GM20431 (cell line): ENCODE data around the gene NAPB.
"Not testable (repeated sequence)": the region's sequence is repeated elsewhere in the genome, so short reads cannot be mapped to it uniquely, and the experiment has no call there.

Experiments
- in situ Hi-C: fragments of 300-500 bp; cut with MseI, MboI; formaldehyde crosslinking; loops from one replicate; pipeline ENCODE4 v1.15.0; 2020; ENCODE audit warnings: low sequenced_read_pairs; ENCODE audit not compliant: unreplicated experiment

The NAPB gene

DNA sequence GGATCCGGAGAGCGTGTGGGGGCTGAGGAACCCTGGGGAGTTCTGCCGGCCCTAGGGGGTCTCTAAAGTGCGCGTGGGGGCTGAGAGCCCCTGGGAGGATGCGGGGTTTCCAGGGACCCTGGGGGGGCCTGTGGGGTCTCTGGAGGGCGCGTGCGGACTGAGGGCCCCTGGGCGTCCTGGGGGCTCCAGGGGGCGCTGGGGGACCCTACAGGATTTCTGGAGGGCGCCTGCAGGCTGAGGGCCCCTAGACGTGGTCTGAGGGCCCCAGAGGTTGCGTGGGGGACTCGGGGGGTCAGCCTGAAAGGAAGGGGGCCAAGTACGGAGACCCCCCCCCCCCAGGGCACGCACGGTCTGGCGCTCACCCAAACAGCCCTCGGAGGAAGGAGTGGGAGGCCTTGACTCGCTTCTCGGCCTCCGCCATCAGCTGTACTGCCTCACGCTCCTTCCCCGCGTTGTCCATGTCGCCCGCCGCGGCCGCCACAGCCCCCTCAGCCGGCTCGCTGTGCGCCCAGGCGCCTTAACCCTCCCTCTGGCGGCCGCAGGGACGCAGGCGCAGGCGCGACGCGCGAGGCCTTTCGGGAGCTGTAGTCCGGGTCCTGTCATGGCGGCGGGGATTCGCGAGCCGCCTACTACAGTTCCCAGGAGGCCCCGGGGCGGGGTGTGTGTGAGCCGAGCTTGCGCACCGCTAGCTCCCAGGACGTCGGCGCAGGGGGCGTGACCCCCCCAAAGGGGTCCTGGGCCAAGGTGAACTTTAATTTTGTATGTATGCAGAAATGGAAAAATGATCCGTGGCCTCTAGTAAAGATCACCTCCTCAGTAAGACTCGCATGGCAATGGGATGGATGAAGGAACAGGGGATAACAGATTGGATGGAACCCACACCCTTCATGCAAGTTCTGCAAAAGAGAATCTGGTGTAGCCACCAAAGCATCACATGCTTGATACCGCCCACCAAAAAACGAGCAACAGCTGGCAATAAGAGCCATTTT lies at the start of gene NAPB:
TSS of gene NAPB (minus strand) at position 546 of the 989 bp plus-strand sequence. CDS start at position 460, 86 bp downstream.
- in situ Hi-C loops, result no loop called here

DNA sequence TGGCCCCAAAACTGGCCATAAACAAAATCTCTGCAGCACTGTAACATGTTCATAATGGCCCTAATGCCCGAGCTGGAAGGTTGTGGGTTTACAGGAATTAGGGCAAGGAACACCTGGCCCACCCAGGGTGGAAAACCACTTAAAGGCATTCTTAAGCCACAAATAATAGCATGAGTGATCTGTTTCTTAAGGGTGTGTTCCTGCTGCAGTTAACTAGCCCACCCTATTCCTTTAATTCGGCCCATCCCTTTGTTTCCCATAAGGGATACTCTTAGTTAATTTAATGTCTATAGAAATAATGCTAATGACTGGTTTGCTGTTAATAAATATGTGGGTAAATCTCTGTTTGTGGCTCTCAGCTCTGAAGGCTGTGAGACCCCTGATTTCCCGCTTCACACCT lies 45.7 kb upstream of the NAPB start:
- in situ Hi-C loops, result not testable (repeated sequence)

DNA sequence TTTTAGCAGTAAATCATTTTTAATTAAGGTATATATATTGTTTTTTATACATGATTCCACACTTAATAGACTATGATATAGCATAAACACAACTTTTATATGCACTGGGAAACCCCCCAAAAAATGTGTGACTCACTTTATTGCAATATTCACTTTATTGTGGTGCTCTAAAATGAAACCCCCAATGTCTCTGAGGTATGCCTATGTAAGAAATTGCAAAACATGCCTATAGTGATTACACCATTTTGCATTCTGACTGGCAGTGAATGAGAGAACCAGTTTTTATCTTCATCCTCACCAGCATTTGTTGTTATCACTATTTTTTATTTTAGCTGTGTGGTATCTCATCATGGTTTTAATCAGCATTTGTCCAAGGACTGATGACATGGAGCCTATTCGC lies 39.9 kb upstream of the NAPB start:
- in situ Hi-C loops, result no loop called here

DNA sequence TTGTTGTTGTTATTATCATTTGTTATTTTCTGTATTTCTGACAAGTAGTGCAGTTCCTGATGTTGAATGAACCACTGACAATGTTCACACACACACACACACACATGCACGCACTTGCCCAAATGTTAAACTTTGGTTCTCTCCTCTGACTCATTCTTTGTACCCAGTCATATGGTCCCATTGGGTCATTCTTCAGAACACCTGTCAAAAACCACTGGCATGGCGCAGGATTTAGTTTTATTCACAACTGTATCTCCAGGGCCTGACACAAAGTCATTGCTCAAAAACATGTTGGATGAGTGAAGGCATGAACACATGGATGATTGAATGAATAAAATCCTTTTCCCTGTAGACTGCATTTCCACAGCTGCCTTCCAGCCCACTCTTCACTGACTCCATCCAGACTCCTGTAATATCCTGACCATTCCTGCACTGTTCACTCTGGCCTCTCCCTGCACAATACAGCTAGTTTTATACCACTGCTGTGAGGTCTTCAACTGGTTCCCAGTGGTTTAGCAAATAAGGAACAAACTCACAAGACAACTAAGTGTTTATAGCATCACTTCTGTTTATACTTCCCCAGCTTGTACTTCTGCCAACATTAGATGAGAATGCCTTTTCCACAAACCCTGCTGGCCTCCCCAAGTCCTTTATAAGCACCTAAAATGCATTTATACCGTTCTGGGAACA lies 38.3 kb upstream of the NAPB start:
- in situ Hi-C loops, result no loop called here

DNA sequence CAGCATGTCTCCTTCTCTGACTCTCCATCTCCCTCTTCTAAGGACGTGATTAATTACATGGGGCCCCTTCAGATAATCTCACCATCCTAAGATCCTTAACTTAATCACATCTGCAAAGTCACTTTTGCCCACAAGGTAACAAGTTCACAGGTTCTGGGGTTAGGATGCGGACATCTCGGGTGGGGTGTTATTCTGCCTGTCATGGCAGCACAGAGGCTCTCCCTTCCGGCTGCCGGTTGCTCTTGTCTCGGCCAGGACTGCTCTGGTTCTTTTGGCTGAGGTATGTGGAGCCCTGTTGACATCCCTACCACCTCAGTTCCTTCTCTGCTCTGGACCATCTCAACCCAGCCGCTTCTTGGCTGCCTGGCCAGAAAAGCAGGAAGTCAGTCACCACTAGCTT lies 35.6 kb upstream of the NAPB start:
- in situ Hi-C loops, result no loop called here

DNA sequence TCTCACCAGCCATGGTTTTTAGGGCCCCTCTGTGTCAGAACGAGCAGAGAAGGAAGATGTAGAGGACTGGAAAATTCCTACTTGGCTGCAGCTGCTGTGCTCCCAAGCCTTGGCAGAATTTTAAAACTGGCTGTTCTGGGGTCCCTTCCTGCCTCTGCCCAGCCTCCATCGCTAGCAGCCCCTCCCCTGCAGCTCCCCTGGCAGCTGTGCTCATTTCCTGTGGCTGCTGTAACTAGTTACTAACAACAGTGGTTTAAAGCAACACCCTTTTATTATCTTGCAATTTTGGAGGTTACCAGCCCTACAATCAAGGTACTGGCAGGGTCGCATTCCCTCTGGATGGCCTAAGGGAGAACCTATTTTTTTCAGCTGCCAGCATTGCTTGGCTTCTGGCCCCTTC lies 35.1 kb upstream of the NAPB start:
- in situ Hi-C loops, result no loop called here

DNA sequence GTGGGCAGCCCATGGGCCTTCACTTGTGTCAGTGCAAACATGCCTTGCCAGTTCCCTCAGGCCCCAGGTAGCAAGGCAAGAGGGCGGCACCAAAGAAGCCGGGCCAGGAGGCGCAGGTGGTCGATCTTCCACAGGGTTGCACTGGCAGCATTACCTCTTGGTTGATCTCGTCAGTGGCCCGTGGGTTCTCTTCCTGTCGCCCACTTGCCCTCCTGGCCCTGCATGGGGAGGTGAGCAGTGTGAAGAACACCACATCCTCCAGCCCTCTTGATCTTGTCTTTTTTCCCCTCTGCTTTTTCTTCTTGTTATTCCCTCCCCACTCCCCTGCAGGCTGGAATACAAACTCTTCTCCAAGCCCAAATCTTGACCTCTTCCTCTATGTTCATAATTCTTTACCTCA lies 34.4 kb upstream of the NAPB start:
- in situ Hi-C loops, result no loop called here

DNA sequence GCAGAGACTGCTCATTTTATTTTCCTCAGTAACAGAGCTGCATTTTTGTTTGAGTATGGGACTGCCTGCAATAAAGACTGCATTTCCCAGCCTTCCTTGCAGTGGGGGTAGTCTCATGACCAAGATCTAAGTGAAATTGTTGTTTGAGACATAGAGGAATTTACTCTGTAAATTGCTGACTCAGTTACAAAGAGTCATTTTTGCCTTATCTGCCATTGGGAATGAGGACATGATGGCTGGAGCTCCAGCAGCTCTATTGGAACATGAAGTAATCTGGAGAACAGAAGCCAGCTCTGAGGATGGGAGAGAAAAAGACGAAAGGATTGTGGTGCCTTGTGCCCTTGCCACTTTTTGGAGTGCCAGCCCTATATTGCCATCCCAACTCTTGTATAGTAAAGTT lies 33.5 kb upstream of the NAPB start:
- in situ Hi-C loops, result no loop called here

DNA sequence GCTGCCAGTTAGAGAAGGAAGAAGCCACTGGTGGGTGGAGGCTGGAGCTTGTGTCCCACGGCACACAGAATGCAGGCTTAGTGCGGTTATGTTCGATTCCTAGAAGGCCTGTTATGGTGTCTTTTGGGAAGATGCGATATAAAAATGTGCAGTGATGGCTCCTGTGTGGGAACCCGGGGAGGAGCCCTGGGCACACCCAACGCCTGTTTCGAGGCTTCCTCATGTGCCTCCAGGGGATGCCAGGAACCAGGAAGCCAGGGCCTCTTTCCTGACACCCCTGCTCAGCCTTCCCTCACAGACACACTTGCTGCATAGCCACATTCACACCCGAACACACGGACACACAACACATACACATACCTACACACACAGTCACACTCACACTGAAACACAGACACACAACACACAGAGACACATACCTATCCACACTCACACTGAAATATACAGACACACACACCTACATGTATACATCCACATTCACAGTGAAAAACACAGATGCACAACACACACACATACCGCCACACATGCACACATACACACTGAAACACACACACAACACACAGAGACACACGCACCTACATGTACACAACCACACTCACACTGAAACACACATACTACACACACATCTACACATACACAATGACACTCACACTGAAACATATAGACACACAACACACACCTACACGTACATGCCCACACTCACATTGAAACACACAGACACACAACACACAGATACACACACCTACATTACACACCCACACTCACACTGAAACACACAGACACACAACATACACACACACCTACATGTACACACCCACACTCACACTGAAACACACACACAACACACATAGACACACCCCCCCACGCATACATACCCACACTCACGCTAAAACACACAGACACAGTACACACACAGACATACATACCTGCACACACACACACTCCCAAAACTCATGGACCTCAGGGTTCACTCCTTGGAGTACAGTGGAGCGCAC lies 32.6 kb upstream of the NAPB start:
- in situ Hi-C loops, result no loop called here

DNA sequence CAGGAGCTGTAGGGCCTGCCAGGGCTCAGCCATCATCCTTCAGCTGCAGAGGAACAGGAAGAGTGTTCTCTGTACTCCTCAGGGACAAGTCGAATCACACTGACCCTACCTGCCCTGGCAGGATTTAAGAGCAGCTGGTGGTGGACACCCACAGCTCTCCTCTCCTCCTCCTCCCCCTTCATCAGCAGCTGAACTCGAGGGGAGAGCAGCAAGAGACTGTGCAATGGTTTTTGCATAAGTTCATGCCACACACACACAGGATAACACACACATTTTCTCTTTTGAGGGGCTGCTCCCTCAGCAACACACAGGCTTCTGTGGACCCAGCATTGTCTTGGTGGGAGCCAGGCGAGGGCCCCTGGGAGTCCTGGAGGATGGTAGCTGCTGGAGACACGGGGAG lies 31.5 kb upstream of the NAPB start, which contains the start of gene CST11:
TSS of gene CST11 (minus strand) at position 101 of the 400 bp plus-strand sequence. CDS start at position 36, 65 bp downstream.
- in situ Hi-C loops, result no loop called here

DNA sequence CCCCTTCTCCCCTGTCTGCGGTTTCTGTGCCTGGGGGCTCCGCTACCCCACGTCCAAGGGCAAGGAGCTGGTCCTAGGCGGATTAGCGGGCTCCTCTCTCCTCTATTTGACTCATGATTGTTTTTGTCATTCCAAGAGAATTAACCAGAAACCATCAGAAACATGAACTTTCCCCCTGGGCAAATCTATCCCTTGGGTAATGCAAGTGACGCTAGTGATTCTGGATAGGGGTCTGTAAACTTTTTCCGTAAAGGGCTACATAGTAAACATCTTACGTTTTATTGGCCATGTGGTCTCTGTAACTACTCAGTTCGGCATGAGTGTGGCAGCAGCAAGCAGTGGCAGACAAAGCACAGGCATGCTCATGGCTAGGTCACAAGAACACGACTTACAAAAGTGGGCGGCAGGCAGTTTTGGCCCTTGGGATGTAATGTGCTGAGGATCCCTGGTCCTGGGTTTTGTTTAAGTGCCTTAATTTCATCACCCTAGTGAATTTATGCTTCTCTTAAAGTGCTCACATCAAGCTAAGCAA lies 30.7 kb upstream of the NAPB start:
- in situ Hi-C loops, result no loop called here

DNA sequence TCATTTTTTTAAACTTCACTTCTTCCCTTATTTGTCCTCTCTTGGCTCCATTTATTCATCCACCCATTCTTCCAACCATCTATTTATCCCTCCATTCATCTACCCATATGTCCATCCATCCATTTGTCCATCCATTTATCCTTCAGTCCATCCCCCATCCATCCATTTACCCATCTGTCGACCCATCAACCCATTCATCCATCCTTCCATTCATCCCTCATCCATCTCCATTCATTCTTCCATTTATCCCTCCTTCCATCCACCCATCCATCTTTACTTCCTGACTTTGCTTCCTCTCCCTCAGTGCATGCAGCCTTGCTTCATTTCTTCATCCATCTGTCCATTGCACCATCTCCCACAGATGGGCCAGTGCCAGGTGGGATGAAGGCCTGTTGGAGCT lies 29.6 kb upstream of the NAPB start:
- in situ Hi-C loops, result no loop called here

DNA sequence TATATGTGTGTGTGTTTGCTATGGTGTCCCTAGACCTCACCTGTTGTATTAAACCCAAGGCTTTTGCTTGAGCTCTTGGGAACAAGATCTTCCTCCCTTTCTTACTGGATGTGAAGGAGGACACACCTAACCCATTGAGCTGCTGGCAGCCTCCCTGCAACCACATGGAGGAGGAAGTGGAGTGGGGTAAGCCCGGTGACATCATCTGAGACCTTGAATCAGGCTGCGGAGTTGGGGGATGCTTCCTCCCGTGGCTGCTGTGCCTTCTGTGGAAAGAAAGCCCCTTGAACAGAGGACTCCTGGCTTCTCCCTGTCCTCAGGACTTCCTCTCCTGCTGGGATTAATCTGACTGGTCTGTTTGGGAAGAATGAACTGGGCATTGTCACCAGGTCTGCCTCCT lies 28.1 kb upstream of the NAPB start:
- in situ Hi-C loops, result loop anchor here (10.0 kb wide), 1 partner anchor 155 kb away; the partner anchor contains the start of gene CST9

DNA sequence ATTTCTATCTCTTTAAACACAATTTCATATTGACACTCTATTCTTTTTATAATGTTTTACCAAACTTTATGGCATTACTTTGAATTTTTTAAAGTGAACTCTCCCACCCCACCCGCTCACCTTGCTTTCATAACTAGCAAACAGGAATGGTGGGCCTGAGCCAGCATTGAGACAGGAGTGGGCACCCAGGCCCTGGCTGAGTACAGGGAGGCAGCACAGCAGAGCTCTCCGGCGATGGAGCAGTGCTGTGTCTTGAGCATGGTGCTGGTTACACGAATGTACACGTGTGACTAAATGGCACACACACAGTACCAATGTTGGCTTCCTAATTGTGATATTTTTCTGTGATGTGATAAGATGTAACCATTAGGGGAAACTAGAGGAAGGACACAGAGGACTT lies 26.9 kb upstream of the NAPB start:
- in situ Hi-C loops, result loop anchor here (10.0 kb wide), 1 partner anchor 157 kb away; the partner anchor contains the start of gene CST9

DNA sequence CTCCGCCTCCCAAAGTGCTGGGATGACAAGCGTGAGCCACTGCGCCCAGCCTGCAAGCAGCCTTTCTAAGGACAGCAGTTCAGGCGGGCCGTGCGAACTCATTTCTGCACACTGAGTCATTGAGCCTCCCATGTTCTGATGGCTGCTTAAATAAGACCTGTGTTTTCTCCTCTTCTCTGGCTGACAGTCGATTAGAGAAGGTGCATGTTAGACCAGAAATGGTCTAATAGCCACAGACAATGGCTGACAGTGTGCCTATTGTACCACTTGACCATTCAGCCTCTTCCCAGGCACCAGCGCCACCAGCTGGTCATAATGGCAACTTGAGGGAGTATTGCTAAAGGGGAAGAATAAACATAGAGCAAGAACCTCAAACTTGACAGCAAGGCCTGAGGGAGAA lies 25.2 kb upstream of the NAPB start:
- in situ Hi-C loops, result loop anchor here (10.0 kb wide), 1 partner anchor 158 kb away; the partner anchor contains the start of gene CST9

DNA sequence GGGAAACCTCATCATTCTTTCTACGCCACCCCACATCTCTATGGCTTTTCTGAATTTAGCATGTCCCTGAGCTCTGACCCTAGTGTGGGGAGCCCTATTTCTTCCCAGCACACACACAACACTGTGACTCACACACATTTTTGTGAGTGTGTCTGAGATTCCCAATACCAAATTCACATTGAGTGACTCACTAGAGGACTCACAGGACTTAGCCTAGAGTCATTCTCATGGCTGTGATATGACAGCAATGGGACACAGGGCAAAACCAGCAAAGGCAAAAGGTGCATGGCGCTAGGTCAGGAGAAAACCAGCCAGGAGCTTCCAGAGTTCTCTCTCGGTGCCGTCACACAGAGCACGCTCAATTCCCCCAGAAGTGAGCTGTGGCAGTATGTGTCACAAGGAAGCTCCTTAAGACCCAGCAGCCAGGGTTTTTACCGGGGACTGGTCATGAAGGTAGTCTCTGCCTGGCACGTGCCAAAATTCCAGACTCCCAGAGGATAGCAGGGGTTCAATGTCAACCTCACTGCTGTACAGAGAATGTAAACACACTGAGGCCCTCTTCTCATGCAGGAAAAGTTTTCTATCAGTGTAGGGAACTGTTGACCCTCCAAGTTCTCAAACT lies 24.4 kb upstream of the NAPB start:
- in situ Hi-C loops, result loop anchor here (10.0 kb wide), 1 partner anchor 159 kb away; the partner anchor contains the start of gene CST9

DNA sequence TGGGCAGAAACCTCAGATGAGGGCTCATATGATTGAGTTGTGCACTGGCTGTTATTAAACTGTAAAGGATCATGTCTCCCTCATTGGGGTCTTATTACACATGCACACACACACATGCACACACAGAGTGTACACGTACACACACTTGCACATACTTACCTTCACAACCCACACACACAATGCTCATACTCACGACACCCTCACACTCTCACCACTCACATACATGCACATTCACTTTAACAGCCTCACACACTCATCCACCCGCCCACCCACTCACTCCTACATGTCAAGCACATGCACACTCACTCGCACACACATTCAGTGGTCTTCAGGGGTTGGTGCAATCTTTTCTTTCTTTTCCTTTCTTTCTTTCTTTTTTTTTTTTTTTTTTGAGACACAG lies 23.6 kb upstream of the NAPB start:
- in situ Hi-C loops, result loop anchor here (10.0 kb wide), 1 partner anchor 160 kb away; the partner anchor contains the start of gene CST9

DNA sequence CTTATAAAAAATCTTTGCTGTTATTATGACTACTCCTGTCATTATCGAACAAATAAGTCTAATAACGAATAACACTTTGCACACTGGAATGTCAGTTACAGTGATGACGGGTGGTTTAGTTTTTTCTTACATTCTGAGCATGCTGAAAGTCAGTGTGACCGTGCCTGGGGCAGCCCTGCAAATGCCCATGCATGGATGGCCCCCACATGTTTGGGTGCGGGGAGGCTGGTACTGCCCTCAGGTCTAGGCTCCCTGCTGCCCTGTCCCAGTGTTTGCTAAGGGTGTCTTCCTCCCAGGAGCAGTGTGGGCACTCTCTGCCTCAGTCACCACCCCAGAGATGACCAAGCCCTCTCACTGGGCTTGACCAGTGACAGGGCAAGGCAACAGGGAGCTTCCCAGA lies 21.1 kb upstream of the NAPB start:
- in situ Hi-C loops, result loop anchor here (10.0 kb wide), 1 partner anchor 162 kb away; the partner anchor contains the start of gene CST9

DNA sequence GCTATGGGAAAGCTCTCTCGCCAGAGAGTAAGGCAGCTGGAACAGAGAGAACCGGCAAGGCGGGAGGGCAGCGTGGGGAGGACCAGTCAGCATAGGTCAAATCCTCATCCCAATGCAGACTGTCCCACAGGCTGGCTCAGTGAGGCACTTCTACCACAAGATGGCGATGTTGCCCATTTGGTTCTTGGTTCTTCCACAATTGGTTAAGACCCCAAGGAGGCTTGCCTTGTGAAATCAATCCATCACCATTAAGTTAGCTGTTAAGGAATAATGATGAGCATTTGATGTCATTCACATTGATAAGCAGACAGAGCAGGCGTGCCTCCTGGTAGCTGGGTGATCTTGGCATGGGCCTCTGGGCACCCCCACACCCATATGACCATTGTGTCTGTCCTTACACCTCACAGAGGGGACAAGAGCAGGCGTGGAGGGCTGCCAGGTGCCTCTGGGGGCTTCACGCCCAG lies 20.6 kb upstream of the NAPB start:
- in situ Hi-C loops, result loop anchor here (10.0 kb wide), 1 partner anchor 163 kb away; the partner anchor contains the start of gene CST9
